NCI-H1694 treated with DMSO at 0.1 percent for 48 hours (cell line): ENCODE results near the gene DDAH1.

Experiments
- DNase-seq: peaks from one replicate; lab custom pipeline; 2025; lab: John Stamatoyannopoulos, UW

DDAH1 gene

DNA sequence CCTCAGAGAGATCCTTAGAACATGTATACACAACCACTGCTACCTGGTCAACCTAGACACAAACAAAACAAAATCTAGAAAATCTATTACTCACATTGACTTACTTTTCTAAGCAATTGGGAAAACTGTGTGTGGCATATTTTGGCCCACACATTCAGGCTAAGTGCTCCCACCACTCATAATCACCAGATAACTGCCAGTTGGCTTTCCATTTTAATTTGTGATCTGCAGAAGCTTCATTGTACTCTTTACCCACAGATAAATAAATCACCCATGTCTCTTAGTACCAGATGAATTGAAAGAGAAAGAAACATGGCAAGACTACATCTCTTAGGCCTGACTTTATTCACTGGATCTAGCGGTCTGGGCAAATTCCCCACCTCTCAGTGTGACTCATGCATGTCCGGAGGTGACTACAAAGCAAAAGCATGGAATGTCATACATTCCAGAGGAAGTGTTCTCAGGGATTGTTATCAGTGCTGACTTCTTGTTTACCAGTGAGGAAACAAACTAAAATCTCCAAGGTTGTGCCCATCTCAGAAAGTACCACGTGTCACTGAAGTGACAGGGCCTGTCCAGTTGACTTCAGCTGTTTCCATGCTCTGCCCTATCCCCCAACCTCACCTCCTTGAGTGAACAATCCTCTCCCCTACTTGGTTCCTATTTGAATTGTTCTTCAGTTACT is 136.1 kb downstream of the DDAH1 start:
- DNase-seq = no peak

DNA sequence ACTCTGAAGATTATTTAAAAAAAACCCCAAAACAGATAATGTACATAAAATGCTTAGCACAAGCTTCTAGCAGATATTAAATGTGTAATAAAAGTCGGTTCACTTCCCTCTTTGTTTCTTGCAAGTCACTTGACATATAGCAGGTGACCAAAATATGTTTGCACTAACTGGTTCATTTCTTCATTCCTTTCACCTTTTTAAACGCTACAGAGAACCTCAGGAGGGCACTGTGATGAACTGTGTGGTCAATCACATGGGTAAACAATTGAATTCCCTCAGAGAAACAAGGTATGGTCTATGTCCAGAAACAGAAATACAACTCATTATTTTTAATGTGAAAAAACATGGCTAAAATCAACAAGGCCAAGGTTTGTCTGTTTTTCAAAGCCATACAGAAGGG is 137.2 kb downstream of the DDAH1 start:
- DNase-seq = no peak

DNA sequence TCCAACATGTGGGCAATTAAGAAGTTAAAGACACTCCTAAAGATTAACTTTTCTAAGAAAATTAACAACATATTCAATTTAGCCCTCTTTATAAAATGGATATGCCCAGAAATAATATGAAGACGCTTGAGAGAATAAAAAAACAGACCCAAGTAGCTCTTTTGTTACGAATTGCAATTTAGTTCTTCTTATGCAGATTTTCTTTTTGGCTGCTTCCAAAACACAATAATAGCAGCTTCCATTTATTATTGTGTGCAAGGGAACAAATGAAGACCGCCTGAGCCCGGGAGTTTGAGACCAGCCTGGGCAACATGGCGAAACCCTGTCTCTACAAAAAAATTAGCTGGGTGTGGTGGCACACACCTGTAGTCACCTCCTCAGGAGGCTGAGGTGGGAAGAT is 138.1 kb downstream of the DDAH1 start:
- no peak for DNase-seq

DNA sequence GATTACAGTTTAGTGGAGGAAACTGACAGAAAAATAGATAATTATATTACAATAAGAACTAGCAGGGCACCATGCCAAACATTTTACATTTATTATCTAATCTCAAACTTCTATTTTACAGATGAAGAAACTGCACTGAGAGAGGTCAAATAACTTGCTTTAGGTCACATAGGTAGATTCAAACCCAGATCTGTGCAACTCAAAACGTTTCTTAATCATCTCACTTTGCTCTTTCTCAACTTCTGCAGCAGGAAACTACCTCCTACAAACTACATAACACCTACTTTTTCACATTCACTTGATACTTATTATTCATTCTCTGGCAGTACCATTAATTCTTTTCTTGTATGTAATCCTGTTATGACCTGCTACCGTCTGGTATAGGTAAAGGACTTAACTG is 138.6 kb downstream of the DDAH1 start:
- DNase-seq = no peak

DNA sequence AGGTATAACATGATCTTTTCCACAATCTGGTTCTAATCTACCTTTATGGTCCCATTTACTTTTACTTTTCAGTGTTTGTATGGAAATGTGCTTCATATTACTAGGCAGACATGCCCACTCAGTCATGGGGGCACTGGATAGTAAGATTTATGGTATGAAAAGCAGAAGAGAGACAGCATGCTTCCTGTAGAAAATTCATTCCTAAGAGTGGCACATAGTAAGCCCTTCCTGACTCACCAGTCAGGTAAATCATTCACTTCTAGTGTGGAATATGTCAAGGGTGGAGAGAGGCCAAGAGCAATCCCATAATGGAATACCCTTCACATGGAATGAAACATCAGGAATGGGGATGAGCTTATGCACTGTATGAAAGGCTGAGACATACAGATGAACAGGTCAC is 139.0 kb downstream of the DDAH1 start:
- no peak for DNase-seq

DNA sequence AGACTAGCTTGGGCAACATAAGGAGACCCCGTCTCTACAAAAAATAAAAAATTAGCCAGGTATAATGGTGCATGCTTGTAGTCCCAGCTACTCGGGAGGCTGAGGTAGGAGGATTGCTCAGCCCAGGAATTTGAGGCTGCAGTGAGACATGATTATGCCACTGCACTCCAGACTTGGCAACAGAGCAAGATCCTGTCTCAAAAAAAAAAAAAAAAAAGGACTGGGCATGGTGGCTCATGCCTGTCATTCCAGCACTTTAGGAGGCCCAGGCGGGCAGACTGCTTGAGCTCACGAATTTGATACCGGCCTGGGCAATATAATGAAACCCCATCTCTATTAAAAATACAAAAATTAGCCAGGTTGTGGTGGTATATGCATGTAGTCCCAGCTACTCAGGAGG is 141.2 kb downstream of the DDAH1 start:
- no peak for DNase-seq

DNA sequence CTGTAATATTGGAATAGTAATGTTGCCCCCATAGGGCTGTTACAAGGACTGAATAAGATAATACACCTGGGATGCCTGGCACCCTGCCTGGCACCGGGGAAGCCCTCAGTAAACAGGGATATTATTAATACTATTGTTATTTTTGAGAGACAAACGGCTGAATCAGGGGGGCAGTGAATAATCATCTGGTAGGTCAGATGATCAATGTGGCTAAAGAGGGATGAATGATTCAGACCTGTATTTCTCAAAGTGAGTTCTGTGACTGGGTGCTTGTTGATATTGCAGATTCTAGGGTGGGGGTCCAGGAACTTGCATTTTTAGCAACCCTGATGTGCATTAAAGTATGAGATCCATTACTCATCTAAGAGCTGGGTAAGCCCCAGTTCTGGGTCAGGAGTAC is 142.3 kb downstream of the DDAH1 start:
- no peak for DNase-seq

DNA sequence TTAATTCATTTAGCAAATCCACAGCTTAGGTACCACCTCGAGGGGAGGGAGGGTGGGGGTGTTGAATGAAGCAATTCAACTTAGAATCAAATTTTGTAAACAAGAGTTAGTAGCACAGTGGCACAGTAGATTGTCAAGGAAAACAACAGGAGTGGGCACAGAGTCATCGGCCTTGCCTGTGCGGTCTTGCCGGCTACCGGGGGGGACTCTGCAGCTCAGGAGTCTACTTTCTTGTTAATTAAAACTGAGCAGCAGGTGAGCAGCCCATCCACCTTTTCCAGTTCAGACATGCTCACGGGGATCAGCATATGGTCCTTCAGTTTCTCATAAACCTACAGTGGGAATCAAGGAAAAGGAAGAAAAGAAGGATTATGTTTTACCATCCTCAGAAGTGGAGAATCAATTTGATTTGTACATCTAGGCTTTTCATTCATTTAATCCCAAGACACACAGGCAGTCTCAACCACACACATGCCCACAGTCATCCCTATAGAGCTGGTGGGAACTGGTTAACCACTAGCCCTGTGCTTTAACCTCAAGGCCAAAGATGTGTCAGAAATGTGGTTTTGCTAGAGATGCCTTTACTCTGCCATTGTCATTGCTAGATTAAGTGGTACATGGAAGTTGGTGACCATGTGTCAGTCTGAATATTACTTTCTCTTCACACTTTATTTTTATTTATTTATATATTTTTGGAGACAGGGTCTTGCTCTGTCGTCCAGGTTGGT is 143.6 kb downstream of the DDAH1 start:
- DNase-seq = no peak

DNA sequence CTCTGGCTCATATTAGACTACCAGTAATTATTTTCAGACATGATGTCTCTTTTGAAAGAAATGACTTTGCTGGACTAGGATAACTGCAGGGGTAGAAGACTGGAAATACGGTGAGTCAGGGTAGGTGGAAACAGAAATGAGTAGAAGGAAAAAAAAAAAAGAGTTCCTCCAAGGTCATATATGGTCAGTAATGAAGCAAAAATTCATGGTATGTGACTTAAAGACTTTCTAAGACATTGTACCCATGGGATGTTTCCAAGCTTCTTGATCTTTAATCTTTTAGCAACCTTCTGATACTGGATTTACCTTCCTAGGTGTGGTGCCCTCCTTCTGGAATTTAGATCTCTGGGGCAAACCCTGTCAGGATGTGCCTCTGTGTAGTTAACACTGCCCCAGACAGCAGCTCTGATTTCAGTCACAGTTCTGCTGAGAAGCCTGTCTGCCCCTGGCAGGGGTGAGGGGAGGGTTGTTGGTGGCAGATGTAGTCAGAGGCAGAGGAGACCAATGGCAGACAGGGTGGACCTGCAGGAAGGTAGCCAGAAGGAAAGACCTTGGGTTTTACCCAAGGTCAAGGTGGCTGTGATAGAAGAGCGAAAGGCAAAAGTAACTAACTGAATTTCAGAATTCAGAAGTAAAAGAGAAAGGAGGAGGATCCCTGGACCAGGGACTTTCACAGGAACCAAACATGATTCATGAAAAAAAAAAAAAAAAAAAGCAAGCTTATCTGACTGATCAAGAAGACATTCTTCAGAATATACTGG is 144.4 kb downstream of the DDAH1 start:
- DNase-seq = no peak

DNA sequence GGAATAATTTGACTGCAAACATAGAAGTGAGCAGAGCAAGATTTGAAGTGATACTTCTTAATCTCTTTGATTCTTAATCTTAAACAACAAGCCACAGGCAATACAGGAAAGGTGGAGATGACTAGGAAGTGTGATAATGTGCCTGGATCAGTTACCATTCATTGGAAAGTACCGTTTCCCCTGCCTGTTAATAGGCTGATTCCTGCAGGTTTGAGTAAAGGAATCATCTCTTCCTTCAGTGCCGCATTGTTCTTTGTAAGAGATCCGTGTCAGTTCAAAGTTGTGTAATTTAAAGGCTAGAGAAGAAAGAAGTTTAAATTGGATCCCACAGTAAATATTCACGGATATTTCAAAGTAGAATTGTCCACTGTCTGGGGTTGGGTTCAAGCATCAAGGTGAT is 145.0 kb downstream of the DDAH1 start:
- DNase-seq = no peak

DNA sequence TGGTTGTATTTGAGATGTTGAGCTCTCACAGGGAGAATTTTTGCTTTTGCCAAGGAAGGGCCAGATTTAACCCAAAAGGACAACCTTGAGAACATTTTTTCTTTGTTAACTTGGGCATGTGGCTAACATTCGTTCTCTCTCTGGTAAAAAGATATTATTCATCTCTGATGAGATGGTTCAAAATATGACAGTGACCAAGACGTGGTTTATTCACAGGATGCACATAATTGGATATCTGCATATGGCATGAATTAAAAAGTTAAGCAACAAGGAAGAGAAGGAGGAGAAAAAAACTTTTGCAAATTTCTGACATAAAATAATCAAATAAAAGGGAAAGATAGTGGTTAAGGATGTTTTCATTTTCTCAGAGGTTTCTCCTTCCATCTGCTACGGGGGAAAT is 145.5 kb downstream of the DDAH1 start:
- DNase-seq = no peak

DNA sequence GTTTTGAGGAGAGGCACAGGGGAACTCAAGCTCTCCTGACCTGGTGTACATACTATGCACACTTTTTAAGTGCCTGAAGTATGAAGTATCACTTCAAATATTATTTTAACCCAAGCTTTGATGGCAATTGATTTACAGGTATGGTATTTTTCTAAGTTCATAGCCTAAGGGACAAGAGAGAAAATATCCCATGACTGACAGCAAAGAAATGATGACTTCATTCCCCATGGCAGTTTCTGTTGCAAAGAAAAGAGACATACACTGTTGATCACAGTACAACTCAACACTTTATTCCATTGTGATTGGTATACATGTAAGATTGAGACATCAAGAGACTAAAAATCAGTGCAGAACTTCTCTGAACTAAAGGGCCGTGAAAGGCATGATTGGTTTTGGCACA is 146.7 kb downstream of the DDAH1 start:
- DNase-seq = no peak

DNA sequence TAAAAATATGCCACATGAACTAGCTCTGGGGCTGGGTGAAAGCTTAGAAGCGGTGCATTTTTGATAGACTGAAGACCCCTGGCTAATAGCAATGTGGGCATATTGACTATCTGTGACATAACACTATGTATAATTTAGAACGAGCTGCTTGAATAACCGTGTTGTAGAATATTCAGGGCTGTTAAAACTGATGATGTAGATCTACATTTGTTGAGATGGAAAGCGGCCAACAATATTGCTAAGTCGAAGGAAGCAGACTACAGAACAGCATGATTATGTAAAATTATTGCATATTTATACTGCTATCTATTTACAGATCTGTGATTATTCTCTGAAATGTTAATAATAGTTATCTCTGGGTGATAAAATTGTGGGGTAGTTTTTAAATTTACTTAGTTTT is 147.4 kb downstream of the DDAH1 start:
- no peak for DNase-seq

DNA sequence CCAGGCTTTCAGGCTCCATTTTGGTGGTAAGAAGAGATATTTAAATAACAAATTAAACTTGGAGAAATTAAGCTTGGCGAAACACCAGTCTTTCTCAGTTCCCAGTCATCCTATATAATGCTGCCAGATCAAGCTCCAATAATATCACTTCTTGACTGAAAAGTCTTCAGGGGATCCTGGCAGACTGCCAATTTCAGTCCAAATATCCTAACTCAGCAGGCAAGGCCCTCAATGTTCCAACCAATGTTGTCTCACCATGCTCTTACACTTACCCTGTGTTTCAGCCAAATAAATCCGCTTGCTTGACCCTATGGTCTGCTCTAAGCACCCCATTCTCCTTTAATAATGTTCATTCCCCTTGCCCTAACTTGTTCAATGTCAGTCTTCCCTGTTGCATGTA is 148.6 kb downstream of the DDAH1 start:
- DNase-seq = no peak

DNA sequence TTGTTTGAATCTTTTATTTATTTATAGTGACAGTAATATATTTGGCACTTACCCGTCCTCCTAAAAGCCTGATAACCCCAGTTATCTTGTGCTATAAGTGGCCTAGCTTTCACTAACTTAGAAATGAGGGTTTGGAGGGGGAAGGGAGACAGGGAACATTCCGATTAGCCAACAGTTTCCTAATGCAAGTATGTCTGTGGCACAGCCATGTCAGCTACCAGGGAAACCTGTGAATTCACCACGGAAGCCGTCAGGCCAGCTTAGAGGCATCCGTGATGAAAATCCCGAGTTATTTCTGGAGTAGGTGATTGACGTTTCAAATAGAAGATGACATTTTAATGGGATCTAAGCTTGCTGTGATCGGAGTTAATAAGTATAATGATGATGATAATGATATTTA is 149.2 kb downstream of the DDAH1 start:
- no peak for DNase-seq

DNA sequence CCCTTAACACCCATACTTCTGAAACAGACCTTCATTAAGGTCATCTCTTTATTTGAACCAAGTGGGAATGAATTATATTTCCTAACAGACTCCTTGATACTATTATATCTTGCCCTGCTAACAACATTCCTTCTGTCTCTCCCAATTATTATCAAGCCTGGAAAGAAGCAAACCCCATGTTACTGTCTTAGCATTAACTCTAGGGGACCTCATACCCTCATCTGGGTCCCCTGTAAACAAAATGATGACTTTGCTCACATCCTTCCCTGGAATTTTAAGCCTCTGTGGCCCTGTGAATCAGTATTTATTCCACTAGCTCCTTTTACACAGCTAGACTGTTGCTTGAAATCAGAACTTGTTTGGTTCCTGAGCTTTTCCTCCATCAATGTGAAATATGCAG is 150.2 kb downstream of the DDAH1 start:
- no peak for DNase-seq

DNA sequence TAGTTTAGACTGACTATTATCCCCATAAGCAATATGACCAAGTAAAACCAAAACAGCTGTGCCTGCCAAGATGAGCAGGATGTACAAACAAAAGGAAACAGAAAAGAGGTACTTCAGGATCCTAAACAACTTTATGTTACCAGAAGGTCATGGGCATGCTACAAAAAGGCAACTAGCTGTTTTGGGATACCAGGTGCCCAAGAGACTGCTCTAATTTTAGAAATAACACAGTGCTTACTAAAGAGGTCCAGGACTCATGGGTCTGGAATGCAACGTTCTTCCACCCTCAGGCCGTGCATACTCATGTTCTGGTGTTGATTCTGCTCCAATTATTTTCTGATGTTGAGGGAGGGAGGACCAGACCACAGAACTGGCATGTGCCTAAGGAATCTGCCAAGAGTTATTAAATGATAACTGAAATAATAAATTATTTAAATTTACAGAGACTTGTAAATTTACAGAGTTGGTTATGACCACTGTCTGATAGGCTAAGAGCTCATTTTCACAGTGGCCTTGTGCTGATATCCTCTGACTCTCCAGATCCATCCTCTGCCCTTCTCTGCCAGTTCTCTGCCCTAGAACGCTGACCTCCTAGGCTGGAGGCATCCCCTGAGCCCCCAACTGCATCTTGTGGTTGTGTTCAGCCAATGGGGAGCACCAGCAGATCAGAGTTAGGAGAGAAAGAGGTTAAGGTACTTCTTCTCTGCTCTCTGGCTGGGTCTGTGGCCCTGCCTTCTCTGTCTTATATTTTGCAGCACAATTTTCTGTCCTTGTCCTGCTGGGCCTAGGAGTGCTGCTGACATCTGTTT is 150.9 kb downstream of the DDAH1 start:
- DNase-seq = no peak

DNA sequence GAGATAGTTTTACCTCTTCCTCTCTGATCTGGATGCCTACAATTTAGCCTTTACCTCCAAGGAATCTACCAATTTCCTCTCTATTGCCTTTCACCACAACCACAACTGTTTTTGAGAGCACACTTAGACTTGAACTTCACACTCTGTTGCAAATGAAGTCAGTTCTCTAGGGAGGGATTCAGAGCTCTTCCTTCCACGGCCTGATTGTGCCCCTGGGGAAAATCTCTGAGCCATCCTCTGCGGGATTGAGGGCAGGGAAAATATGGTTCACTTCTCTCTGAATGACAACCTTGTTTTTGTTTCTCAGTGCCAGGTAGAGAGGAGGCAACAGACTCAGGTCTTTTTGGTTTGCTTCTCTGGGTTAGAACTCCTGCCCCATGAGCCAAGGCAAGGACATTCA is 153.1 kb downstream of the DDAH1 start:
- DNase-seq = no peak

DNA sequence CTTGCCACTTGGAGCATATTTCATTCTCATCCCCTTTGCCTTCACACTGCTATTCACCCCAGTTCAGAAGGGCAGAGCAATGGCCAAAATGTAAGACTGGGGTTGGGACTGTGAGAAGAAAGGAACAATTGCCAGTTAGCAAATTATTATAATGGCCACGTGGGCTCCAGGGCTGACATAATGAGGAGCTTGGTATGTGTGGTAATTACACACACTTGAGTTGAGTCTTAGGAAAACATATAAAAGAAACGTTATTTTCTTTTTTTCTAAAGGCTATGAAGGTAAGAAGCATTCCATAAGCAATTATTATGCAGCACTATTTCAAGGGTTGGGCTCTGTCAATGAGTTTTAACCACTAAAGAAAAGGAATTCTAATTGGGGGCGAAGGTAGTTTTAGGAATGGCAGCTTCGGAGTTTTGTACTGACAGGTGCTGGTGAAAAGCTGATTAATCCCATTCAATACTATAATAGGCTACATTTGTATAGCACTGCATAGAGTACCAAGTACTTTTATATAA is 156.1 kb downstream of the DDAH1 start:
- DNase-seq = no peak

DNA sequence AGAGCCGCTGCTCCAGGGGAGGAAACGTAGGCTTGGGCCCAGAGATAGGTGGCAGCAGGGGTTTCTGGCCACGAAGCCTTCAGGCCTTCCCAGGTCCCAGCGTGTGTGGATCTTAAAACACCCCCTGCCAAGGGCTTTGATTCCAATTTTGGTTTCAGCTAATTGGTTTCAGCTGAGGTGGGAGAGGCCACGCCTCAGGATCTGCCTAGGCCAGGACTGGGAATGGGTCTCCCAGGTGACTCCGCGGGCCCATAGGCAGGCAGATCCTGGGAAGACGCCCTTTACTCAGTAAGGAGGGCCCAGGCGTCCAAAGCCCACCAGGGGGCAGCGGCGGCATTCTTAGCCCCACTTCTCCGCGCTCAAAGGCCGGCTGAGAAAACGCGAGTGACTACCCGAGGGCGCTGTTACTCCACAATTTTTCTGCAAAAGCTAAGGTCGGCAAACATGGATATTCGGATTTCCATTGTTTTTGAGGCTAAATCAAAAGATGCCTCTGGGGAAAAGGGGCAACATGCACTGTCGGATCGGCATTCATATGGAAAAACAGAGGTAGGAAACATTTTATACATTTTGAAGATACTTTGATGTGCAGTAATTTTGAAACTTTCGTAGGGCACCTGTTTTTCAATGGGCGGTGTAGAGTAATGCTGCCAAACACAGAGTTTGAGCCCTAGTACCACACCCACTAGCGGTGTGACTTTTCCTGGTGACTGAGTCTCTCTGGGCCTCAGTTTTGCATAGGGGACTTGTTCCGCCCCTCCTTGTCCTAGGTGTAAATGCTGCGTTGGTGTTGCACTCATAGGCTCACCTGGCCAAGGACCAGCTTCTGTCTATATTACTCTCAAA is 156.7 kb downstream of the DDAH1 start:
- DNase-seq = peak; percentile 88

DNA sequence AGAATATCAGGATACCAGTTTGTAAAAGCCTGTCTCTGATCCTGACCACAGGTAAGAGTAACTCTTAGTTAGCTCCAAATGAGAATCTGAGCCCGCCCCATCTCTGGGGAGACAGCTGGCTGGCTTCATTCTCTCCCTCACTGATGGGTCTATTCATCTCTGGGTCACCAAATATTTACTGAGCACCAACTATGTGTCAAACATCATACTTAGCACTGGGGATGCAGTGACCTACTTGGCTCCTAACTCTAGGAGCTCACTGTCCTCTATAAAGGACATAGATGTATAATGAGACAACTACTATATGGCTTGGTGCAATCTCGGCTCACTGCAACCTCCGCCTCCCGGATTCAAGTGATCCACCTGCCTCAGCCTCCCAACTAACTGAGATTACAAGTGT is 158.7 kb downstream of the DDAH1 start:
- DNase-seq = no peak
